H1 (cell line): ENCODE results near the gene ATP11A. TPM values are rescaled to one million over a fixed set of nuclear protein-coding genes. Genes with fewer than 3 reads are reported as not detected.

ENCODE experiments used
- CTCF ChIA-PET: fragments of 300-600 bp; sonication (Branson Sonifier 250); formaldehyde crosslinking; loops from one replicate; lab custom pipeline; 2021; ENCODE audit not compliant: partially characterized antibody; lab: Charles Lee
- POLR2A ChIA-PET: fragments of 300-600 bp; sonication (Branson Sonifier 250); formaldehyde crosslinking; loops from one replicate; lab custom pipeline; 2021; ENCODE audit warnings: inconsistent platforms; ENCODE audit not compliant: partially characterized antibody; lab: Charles Lee
- DNase-seq, 2 experiments: peaks; one replicate each; pipeline versions ENCODE4 v3.0.0 to v3.0.0-alpha.2; 2010 to 2022; ENCODE audit warnings: low spot score in 2 of 2, low read depth in 1 of 2, mixed read lengths in 1 of 2
- FAIRE-seq: peaks from 2 replicates; lab custom pipeline; 2011; peaks lifted over from hg19 to GRCh38; lab: Jason Lieb, UNC
- H2AFZ ChIP-seq: 2 replicates; pipeline ENCODE4 v1.8.1; 2012; ENCODE audit warnings: low read length, inconsistent platforms
- H2AK5ac ChIP-seq: 2 replicates; pipeline ENCODE4 v1.6.1; 2013; ENCODE audit warnings: low read depth, low read length
- H2BK120ac ChIP-seq: replicated peaks from 2 replicates; pipeline ENCODE3; 2013; ENCODE audit warnings: low read depth, low read length, inconsistent platforms
- H2BK12ac ChIP-seq: 2 replicates; pipeline ENCODE4 v1.6.1; 2013; ENCODE audit warnings: low read depth, low read length
- H2BK15ac ChIP-seq: 2 replicates; pipeline ENCODE4 v1.6.1; 2013; ENCODE audit warnings: low read length
- H2BK20ac ChIP-seq: 2 replicates; pipeline ENCODE4 v1.6.1; 2013; ENCODE audit warnings: low read length
- H2BK5ac ChIP-seq: 2 replicates; pipeline ENCODE4 v1.6.1; 2013; ENCODE audit warnings: low read depth, low read length
- H3K14ac ChIP-seq: 2 replicates; pipeline ENCODE4 v1.6.1; 2013; ENCODE audit warnings: inconsistent platforms; ENCODE audit not compliant: insufficient read length
- H3K18ac ChIP-seq: 2 replicates; pipeline ENCODE4 v1.6.1; 2013; ENCODE audit warnings: low read length; ENCODE audit errors: extremely low read depth
- H3K23ac ChIP-seq: 2 replicates; pipeline ENCODE4 v1.6.1; 2013; ENCODE audit warnings: inconsistent platforms; ENCODE audit not compliant: insufficient read length
- H3K23me2 ChIP-seq: 2 replicates; pipeline ENCODE4 v1.6.1; 2013; ENCODE audit warnings: low read depth, low read length
- H3K27ac ChIP-seq: 2 replicates; pipeline ENCODE4 v1.6.1; 2011; ENCODE audit warnings: low read depth, low read length, inconsistent platforms
- H3K27me3 ChIP-seq, 4 experiments: replicated peaks in 1 of 4; 1 replicate in 1 of 4; 2 replicates in 3 of 4; pipeline versions ENCODE4 v1.6.1 to v1.8.1; 2011 to 2013; ENCODE audit warnings: low read length in 3 of 4, mild to moderate bottlenecking in 3 of 4, inconsistent platforms in 2 of 4, mixed read lengths in 2 of 4, moderate library complexity in 1 of 4; ENCODE audit not compliant: control insufficient read depth in 3 of 4, insufficient read depth in 3 of 4; ENCODE audit errors: extremely low read depth in 1 of 4
- H3K36me3 ChIP-seq, 4 experiments: 2 replicates each; pipeline versions ENCODE4 v1.6.1 to v1.8.1; 2011 to 2013; ENCODE audit warnings: mild to moderate bottlenecking in 4 of 4, low read length in 3 of 4, moderate library complexity in 2 of 4, control low read depth in 1 of 4, inconsistent platforms in 1 of 4; ENCODE audit not compliant: insufficient read depth in 4 of 4, control insufficient read depth in 2 of 4
- H3K4ac ChIP-seq: replicated peaks from 2 replicates; pipeline ENCODE3; 2013; ENCODE audit warnings: low read length, low read depth, mixed read lengths, inconsistent platforms; ENCODE audit not compliant: insufficient read length
- H3K4me1 ChIP-seq, 4 experiments: replicated peaks in 1 of 4; 1 replicate in 1 of 4; 2 replicates in 3 of 4; pipeline versions ENCODE4 v1.6.1 to v1.8.1; 2011 to 2013; ENCODE audit warnings: low read length in 3 of 4, inconsistent platforms in 2 of 4, mixed read lengths in 1 of 4; ENCODE audit not compliant: insufficient read depth in 4 of 4, control insufficient read depth in 3 of 4
- H3K4me2 ChIP-seq, 2 experiments: 2 replicates each; pipeline versions ENCODE4 v1.6.1 to v1.8.1; 2011 to 2013; ENCODE audit warnings: low read depth in 2 of 2, low read length in 2 of 2, control low read depth in 1 of 2, inconsistent platforms in 1 of 2, mild to moderate bottlenecking in 1 of 2; ENCODE audit not compliant: insufficient read depth in 1 of 2
- H3K4me3 ChIP-seq, 4 experiments: fragments of 200-600, 300-600 bp in 1 of 4; sonication (generic), shearing (Covaris generic), sonication (Bioruptor Twin) in 1 of 4; 2 replicates each; pipeline versions ENCODE4 v1.5.1 to v1.8.1; 2011 to 2016; ENCODE audit warnings: low read length in 4 of 4, low read depth in 3 of 4, control low read depth in 2 of 4, inconsistent platforms in 2 of 4, mild to moderate bottlenecking in 2 of 4, mixed read lengths in 1 of 4, moderate library complexity in 1 of 4; ENCODE audit not compliant: insufficient read depth in 2 of 4; ENCODE audit errors: extremely low read depth in 1 of 4
- H3K56ac ChIP-seq: replicated peaks from 2 replicates; pipeline ENCODE3; 2013; ENCODE audit warnings: low read depth, mild to moderate bottlenecking, mixed read lengths, low read length, inconsistent platforms; ENCODE audit not compliant: insufficient read length
- H3K79me1 ChIP-seq: 2 replicates; pipeline ENCODE4 v1.6.1; 2013; ENCODE audit warnings: low read depth, low read length, control low read depth
- H3K79me2 ChIP-seq, 2 experiments: 2 replicates each; pipeline versions ENCODE4 v1.6.1 to v1.8.1; 2012 to 2013; ENCODE audit warnings: low read length in 2 of 2, mild to moderate bottlenecking in 2 of 2, inconsistent platforms in 1 of 2; ENCODE audit not compliant: insufficient read depth in 2 of 2, control insufficient read depth in 1 of 2
- H3K9ac ChIP-seq, 4 experiments: replicated peaks in 1 of 4; 1 replicate in 1 of 4; 2 replicates in 3 of 4; pipeline versions ENCODE4 v1.6.1 to v1.8.1; 2011 to 2013; ENCODE audit warnings: low read depth in 3 of 4, low read length in 3 of 4, control low read depth in 2 of 4, mild to moderate bottlenecking in 2 of 4, moderate library complexity in 2 of 4, inconsistent platforms in 1 of 4; ENCODE audit errors: extremely low read depth in 1 of 4
- H3K9me3 ChIP-seq, 2 experiments: 2 replicates each; pipeline versions ENCODE4 v1.6.1 to v1.8.1; 2012 to 2013; ENCODE audit warnings: mild to moderate bottlenecking in 2 of 2, moderate library complexity in 2 of 2, control low read depth in 1 of 2, inconsistent platforms in 1 of 2, low read depth in 1 of 2, low read length in 1 of 2, mixed read lengths in 1 of 2; ENCODE audit not compliant: insufficient read depth in 2 of 2
- H4K20me1 ChIP-seq, 2 experiments: replicated peaks in 1 of 2; 2 replicates each; pipeline versions ENCODE3 to v1.8.1; 2011 to 2013; ENCODE audit warnings: inconsistent platforms in 2 of 2, low read length in 2 of 2, mild to moderate bottlenecking in 1 of 2; ENCODE audit not compliant: insufficient read depth in 2 of 2, control insufficient read depth in 1 of 2
- H4K5ac ChIP-seq: 2 replicates; pipeline ENCODE4 v1.6.1; 2013; ENCODE audit warnings: low read length, low read depth, mixed read lengths, inconsistent platforms; ENCODE audit not compliant: insufficient read length
- H4K8ac ChIP-seq: 2 replicates; pipeline ENCODE4 v1.8.0; 2013; ENCODE audit warnings: mild to moderate bottlenecking, moderate library complexity, low read length, inconsistent platforms; ENCODE audit not compliant: insufficient read depth; ENCODE audit errors: extremely low read depth
- H4K91ac ChIP-seq: replicated peaks from 2 replicates; pipeline ENCODE3; 2013; ENCODE audit warnings: low read length, mixed read lengths, inconsistent platforms; ENCODE audit not compliant: insufficient read length
- BCL11A ChIP-seq, 2 experiments: IDR thresholded peaks; one replicate each; pipeline ENCODE4 v1.6.1; 2011; ENCODE audit warnings: low read depth in 2 of 2, low read length in 2 of 2, mild to moderate bottlenecking in 2 of 2
- CBX8 ChIP-seq: fragments of 300-800, 300-1000 bp; sonication (generic); IDR thresholded peaks from 2 replicates; pipeline ENCODE4 v1.7.1; 2016; ENCODE audit warnings: low read depth, low read length, borderline replicate concordance
- CHD1 ChIP-seq: IDR thresholded peaks from 2 replicates; pipeline ENCODE4 v1.6.1; 2012; ENCODE audit warnings: low read depth, low read length, improper control_type of control experiment
- CHD2 ChIP-seq: IDR thresholded peaks from 2 replicates; pipeline ENCODE4 v1.6.1; 2012; ENCODE audit warnings: low read length, improper control_type of control experiment
- EGR1 ChIP-seq: IDR thresholded peaks from 2 replicates; pipeline ENCODE4 v1.6.1; 2011; ENCODE audit warnings: low read depth, low read length, borderline replicate concordance
- HDAC6 ChIP-seq: IDR thresholded peaks from one replicate; pipeline ENCODE4 v1.7.1; 2012; ENCODE audit warnings: low read depth, mild to moderate bottlenecking, inconsistent platforms, low read length, moderate library complexity
- JUND ChIP-seq: IDR thresholded peaks from 2 replicates; pipeline ENCODE4 v1.6.1; 2011; ENCODE audit warnings: mild to moderate bottlenecking, improper control_type of control experiment, low read length
- MAFK ChIP-seq: IDR thresholded peaks from 2 replicates; pipeline ENCODE4 v1.6.1; 2012; ENCODE audit warnings: low read depth, mild to moderate bottlenecking, improper control_type of control experiment, low read length
- NRF1 ChIP-seq: IDR thresholded peaks from 2 replicates; pipeline ENCODE4 v1.6.1; 2011; ENCODE audit warnings: mild to moderate bottlenecking, low read depth, low read length, improper control_type of control experiment
- SAP30 ChIP-seq: fragments of 300-600 bp; sonication (generic); IDR thresholded peaks from 2 replicates; pipeline ENCODE4 v1.7.1; 2012; ENCODE audit warnings: low read length, moderate library complexity, mild to moderate bottlenecking, inconsistent platforms; ENCODE audit not compliant: insufficient read depth, insufficient replicate concordance
- TAF1 ChIP-seq: IDR thresholded peaks from 2 replicates; pipeline ENCODE4 v1.6.1; 2011; ENCODE audit warnings: mild to moderate bottlenecking, low read depth, low read length
- TEAD4 ChIP-seq: IDR thresholded peaks from 2 replicates; pipeline ENCODE4 v1.6.1; 2012; ENCODE audit warnings: low read depth, low read length, inconsistent platforms, mixed read lengths
- ZNF274 ChIP-seq: IDR thresholded peaks from 2 replicates; pipeline ENCODE4 v1.7.0; 2012; ENCODE audit warnings: low read length, borderline replicate concordance; ENCODE audit errors: extremely low read depth
- WGBS, 2 experiments: shearing (Covaris generic) in 1 of 2; methylation state at CpG; one replicate each; pipeline versions ENCODE4 v1.1.6 to v1.1.7; 2013 to 2015; ENCODE audit warnings: low lambda C conversion rate in 2 of 2, mixed read lengths in 2 of 2, inconsistent platforms in 1 of 2, low coverage in 1 of 2, missing lambda C conversion rate in 1 of 2; ENCODE audit not compliant: insufficient replicate concordance in 2 of 2, insufficient coverage in 1 of 2, insufficient read length in 1 of 2; ENCODE audit errors: extremely low coverage in 1 of 2, missing lambda C conversion rate in 1 of 2; 5-methylcytosine and 5-hydroxymethylcytosine counted together
- polyA plus RNA-seq, 7 experiments: library from polyadenylated mRNA; depleted of rRNA in 3 of 7; stranded (reverse) in 5 of 7; unstranded in 2 of 7; fragments of >200 nt in 5 of 7; fragments of 200-250 nt in 2 of 7; gene quantifications; 1 replicate in 5 of 7; 2 replicates in 1 of 7; 4 replicates in 1 of 7; pipeline versions ENCODE4 v1.2.1 to v1.2.3, GENCODE V29; 2011 to 2013; ENCODE audit warnings: missing spikeins in 2 of 7, mixed read lengths in 2 of 7
- total RNA-seq: library from RNA; stranded (reverse); fragmentation: NEBNext Ultra II Directional; extraction: Animal tissue kit (Norgen Biotek cat#: 25700); gene quantifications from 2 replicates; pipeline ENCODE4 v1.2.1, GENCODE V29; 2021

The ATP11A gene
- total and polyA plus RNA-seq, 2 of the 8 experiments (the other 6 are each of a cell fraction or from before 2014, with no cell fraction given), result 28.8 to 72.9 TPM

- Histone ChIP-seq H3K4me2 (no peak overlapping the region), H3K23me2 (no peaks in the 10 kb centered on the region), H3K36me3 (no peaks in the 10 kb centered on the region), H3K56ac (no peak overlapping the region), H3K23ac (no peak overlapping the region), H2BK120ac (no peak overlapping the region), H4K5ac (no peak overlapping the region), H3K18ac (no peak overlapping the region), H2BK5ac (no peak overlapping the region; the same call in 1 of the 2 replicates), H3K4ac (no peak overlapping the region), H3K27me3 (no peaks in the 10 kb centered on the region), H3K9ac (no peak overlapping the region), H2AFZ (no peak overlapping the region), H3K79me2 (peaks cover 0 to 76% of the 10 kb centered on the region in 2 experiments; a peak in 3 of 4 replicates), H4K91ac (no peak overlapping the region), H2BK12ac (no peak overlapping the region; the same call in 1 of the 2 replicates), H3K14ac (no peak overlapping the region), H3K27ac (no peak overlapping the region), H4K8ac (no peak overlapping the region), H3K4me1 (peaks cover 0 to 7% (median 2%) of the 10 kb centered on the region in 4 experiments; a peak in 3 of 7 replicates), H2AK5ac (no peak overlapping the region), H3K79me1 (peaks cover 9% of the 10 kb centered on the region; the same call in 1 of the 2 replicates), H4K20me1 (peaks cover 4 to 8% of the 10 kb centered on the region in 2 experiments), H2BK15ac (no peak overlapping the region), H3K4me3 (no peak overlapping the region), H3K9me3 (no peaks in the 10 kb centered on the region), H2BK20ac (no peak overlapping the region)
- CTCF ChIA-PET, result interaction anchor here (1.0 to 1.5 kb wide), 4 partner anchors 13 to 126 kb away, joined by 3 read pairs; no protein-coding TSS in a partner anchor
- 95% methylated on average over 18 of the region's 18 CpGs; no CpG with 5 or more reads in 1 of the 2 experiments for WGBS, 2 experiments
- FAIRE-seq, result no peak
- DNase-seq, result no peak
- POLR2A ChIA-PET, result interaction anchor here (0.6 kb wide), 1 partner anchor 9 kb away, joined by 3 read pairs; no protein-coding TSS in a partner anchor
- TF ChIP-seq CBX8 (no peak), ZNF274 (no peak), BCL11A (IDR thresholded peaks at IDR 0.05; ENCODE audit: low read depth in 2 of 2, low read length in 2 of 2) (no peak), NRF1 (no peak), MAFK (no peak), EGR1 (no peak), CHD2 (no peak), TAF1 (no peak), TEAD4 (no peak), JUND (no peak), SAP30 (no peak), CHD1 (no peak), HDAC6 (no peak)
Measured at GRCh38 chr13:112748947-112749735, 59.3 kb downstream of the ATP11A start.
